HEK293T (cell line): ENCODE measurements around the gene ANKRD52.
"Not testable (repeated sequence)": the region's sequence is repeated elsewhere in the genome, so short reads cannot be mapped to it uniquely, and the experiment has no call there.

Source experiments
- CTCF ChIA-PET: fragments of 350-600 bp; formaldehyde crosslinking; extraction: SDS; loops from one replicate; lab custom pipeline; 2021; ENCODE audit warnings: antibody characterized with exemption, inconsistent platforms; lab: Yijun Ruan, JAX
- POLR2A ChIA-PET: fragments of 350-600 bp; formaldehyde crosslinking; extraction: SDS; loops from one replicate; lab custom pipeline; 2020; ENCODE audit warnings: antibody characterized with exemption, inconsistent platforms; lab: Yijun Ruan, JAX
- DNase-seq: peaks from one replicate; pipeline ENCODE4 v3.0.0; 2012; ENCODE audit warnings: mixed read lengths; ENCODE audit errors: extremely low spot score
- ARNT ChIP-seq: fragments of 450-650 bp; IDR thresholded peaks from 2 replicates; pipeline ENCODE4 v1.6.1; 2017; ENCODE audit warnings: mild to moderate bottlenecking
- BHLHE40 ChIP-seq: fragments of 450-650 bp; IDR thresholded peaks from 2 replicates; pipeline ENCODE4 v1.6.1; 2016; ENCODE audit warnings: mild to moderate bottlenecking, moderate library complexity, borderline replicate concordance
- CTBP1 ChIP-seq: fragments of 450-650 bp; IDR thresholded peaks from 2 replicates; pipeline ENCODE4 v1.6.1; 2016; ENCODE audit warnings: borderline replicate concordance
- ELF4 ChIP-seq: fragments of 450-650 bp; IDR thresholded peaks from 2 replicates; pipeline ENCODE4 v1.6.1; 2017; ENCODE audit warnings: antibody characterized with exemption
- FOXA1 ChIP-seq: fragments of 450-650 bp; IDR thresholded peaks from 2 replicates; pipeline ENCODE4 v1.6.1; 2016; ENCODE audit warnings: mild to moderate bottlenecking
- FOXK2 ChIP-seq: fragments of 450-650 bp; IDR thresholded peaks from 2 replicates; pipeline ENCODE4 v1.6.1; 2016; ENCODE audit warnings: mild to moderate bottlenecking
- FOXM1 ChIP-seq: fragments of 450-650 bp; IDR thresholded peaks from 2 replicates; pipeline ENCODE4 v1.6.1; 2017; ENCODE audit warnings: mild to moderate bottlenecking, borderline replicate concordance
- HDGF ChIP-seq: fragments of 450-650 bp; IDR thresholded peaks from 2 replicates; pipeline ENCODE4 v1.6.1; 2017; ENCODE audit warnings: antibody characterized with exemption, borderline replicate concordance
- L3MBTL2 ChIP-seq: fragments of 450-650 bp; conservative IDR thresholded peaks from 2 replicates; pipeline ENCODE4 v1.6.1; 2016; ENCODE audit warnings: mild to moderate bottlenecking
- LEF1 ChIP-seq: fragments of 450-650 bp; IDR thresholded peaks from 2 replicates; pipeline ENCODE4 v1.6.1; 2017; ENCODE audit warnings: mild to moderate bottlenecking, borderline replicate concordance
- NFRKB ChIP-seq: fragments of 450-650 bp; IDR thresholded peaks from 2 replicates; pipeline ENCODE4 v1.6.1; 2016; ENCODE audit warnings: mild to moderate bottlenecking, moderate library complexity
- PKNOX1 ChIP-seq: fragments of 450-650 bp; IDR thresholded peaks from 2 replicates; pipeline ENCODE4 v1.6.1; 2016
- SP1 ChIP-seq: fragments of 450-650 bp; IDR thresholded peaks from 2 replicates; pipeline ENCODE4 v1.6.1; 2017
- SUZ12 ChIP-seq: fragments of 450-650 bp; IDR thresholded peaks from 2 replicates; pipeline ENCODE4 v1.6.1; 2016; ENCODE audit warnings: mild to moderate bottlenecking
- TARDBP ChIP-seq: fragments of 450-650 bp; IDR thresholded peaks from 2 replicates; pipeline ENCODE4 v1.6.1; 2016
- ZNF384 ChIP-seq: fragments of 450-650 bp; IDR thresholded peaks from 2 replicates; pipeline ENCODE4 v1.6.1; 2016

The ANKRD52 gene

DNA sequence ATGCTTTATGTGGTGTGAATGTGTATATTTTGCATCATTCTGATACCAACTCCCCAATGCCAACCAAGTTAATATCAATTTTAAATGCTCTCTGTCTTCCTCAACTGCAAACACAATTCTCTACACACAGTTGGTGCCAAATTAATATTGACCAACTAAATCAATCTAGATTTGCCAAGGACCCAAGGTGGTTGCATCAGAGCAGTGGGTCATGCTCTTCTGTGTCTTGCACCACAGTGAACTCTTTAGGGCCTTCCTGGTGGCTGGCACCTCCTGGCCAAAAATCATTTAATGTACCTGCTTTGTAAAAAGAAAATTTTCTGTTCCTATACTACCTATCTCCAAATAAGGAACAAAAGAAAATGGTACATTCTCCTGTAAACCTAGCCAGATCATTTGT, 22.7 kb upstream of the ANKRD52 start:
- ChIA-PET POLR2A (no interaction called here), CTCF (no interaction called here)
- DNase-seq: no peak
- TF ChIP-seq LEF1 (no peak), FOXM1 (no peak), FOXK2 (no peak), BHLHE40 (no peak), ELF4 (no peak), NFRKB (no peak), CTBP1 (no peak), FOXA1 (no peak), PKNOX1 (no peak), ARNT (no peak), L3MBTL2 (no peak), SUZ12 (no peak), TARDBP (no peak), HDGF (no peak)

GRCh38 chr12:56278905-56279304, 20.7 kb upstream of the ANKRD52 start:
- no peak for DNase-seq
- POLR2A ChIA-PET: interaction anchor here (1.2 kb wide), 1 partner anchor 12 kb away, joined by 3 read pairs; the partner anchor contains the start of gene COQ10A
- CTCF ChIA-PET: no interaction called here
- TF ChIP-seq PKNOX1 (no peak), HDGF (no peak), TARDBP (no peak), NFRKB (no peak), BHLHE40 (no peak)

DNA sequence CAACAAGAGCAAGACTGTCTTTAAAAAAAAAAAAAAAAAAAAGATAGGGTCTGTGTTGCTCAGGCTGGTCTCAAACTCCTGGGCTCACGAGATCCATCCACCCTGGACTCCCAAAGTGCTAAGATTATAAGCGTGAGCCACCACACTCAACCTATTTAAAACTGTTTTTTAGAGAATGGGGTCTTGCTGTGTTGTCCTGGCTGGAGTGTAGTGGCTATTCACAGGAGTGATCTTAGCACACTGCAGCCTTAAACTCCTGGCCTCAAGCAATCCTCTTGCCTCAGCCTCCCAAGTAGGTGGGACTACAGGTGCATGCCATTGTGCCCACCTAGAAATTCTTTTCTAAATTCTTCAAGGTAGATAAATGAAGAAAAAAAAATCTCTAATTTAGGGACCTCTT, 16.1 kb upstream of the ANKRD52 start:
- TF ChIP-seq SUZ12 (no peak), FOXK2 (no peak)
- no peak for DNase-seq
- POLR2A ChIA-PET: no interaction called here
- CTCF ChIA-PET: no interaction called here

DNA sequence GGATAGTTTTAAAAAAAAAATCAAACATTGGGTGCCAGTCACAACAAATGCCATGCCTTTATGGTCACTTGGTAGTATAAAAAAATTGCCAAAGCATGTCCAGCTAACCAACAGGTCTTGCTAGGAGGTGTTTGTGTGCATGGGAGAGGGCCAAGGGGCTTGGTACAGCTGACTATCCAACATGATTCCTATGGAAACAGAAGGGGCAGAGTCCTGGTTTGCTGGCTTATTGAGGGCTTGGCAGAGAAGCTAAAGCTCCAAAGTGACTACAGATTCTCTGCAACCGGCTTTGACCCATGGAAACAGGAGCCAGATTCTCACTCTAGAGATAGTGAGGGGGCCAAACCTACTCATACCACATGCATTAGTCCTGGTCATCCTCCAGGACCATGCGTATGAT, 14.3 kb upstream of the ANKRD52 start:
- POLR2A ChIA-PET, DNase-seq: not testable (repeated sequence)
- CTCF ChIA-PET: interaction anchor here (0.6 to 1.3 kb wide), 2 partner anchors 14 to 154 kb away, joined by 3 read pairs; partner anchors contain the start of genes ANKRD52 and ZC3H10

GRCh38 chr12:56271031-56271430, 12.8 kb upstream of the ANKRD52 start:
- CTCF ChIA-PET: interaction anchor here (1.3 kb wide), 1 partner anchor 13 kb away, joined by 3 read pairs; the partner anchor contains the start of gene ANKRD52
- POLR2A ChIA-PET: interaction anchor here (3.1 kb wide), 1 partner anchor 13 kb away, joined by 8 read pairs; the partner anchor contains the start of gene ANKRD52
- peak; percentile 45 for DNase-seq
- TF ChIP-seq NFRKB (no peak), TARDBP (no peak)

GRCh38 chr12:56267443-56268071, 9.4 kb upstream of the ANKRD52 start:
- TF ChIP-seq ARNT: no peak
- TF ChIP-seq HDGF: no peak
- no peak for TF ChIP-seq ELF4
- no peak for TF ChIP-seq SP1
- TF ChIP-seq NFRKB: no peak
- TF ChIP-seq FOXA1: no peak
- no peak for TF ChIP-seq TARDBP
- no peak for TF ChIP-seq FOXM1
- no peak for TF ChIP-seq L3MBTL2
- TF ChIP-seq ZNF384: no peak
- no peak for TF ChIP-seq CTBP1
- TF ChIP-seq BHLHE40: no peak
- TF ChIP-seq LEF1: no peak
- no peak for TF ChIP-seq SUZ12
- ChIA-PET POLR2A (interaction anchor here (1.0 to 3.0 kb wide), 10 partner anchors 11 to 197 kb away, joined by 3 to 17 read pairs (median 6); partner anchors contain the start of genes ANKRD52, CNPY2, RNF41 and SMARCC2), CTCF (interaction anchor here (1.0 to 1.2 kb wide), 2 partner anchors 9 to 196 kb away, joined by 3 to 6 read pairs; partner anchors contain the start of gene ANKRD52)
- DNase-seq: no peak

- peak; percentile 92 for DNase-seq
- ChIA-PET POLR2A (interaction anchor here (0.6 to 3.0 kb wide), 15 partner anchors 10 to 204 kb away, joined by 3 to 17 read pairs (median 5); partner anchors contain the start of genes ANKRD52, CNPY2, CS and ESYT1), CTCF (interaction anchor here (0.7 to 1.2 kb wide), 4 partner anchors 8 to 197 kb away, joined by 3 to 6 read pairs (median 3); partner anchors contain the start of genes ANKRD52, CNPY2 and CS)
- TF ChIP-seq L3MBTL2 (peak; percentile 46), HDGF (0 out of 2 replicates have a peak, but pooled peaks have one; percentile 82), NFRKB (no peak)
Observed at GRCh38 chr12:56266693-56267442, 8.7 kb upstream of the ANKRD52 start, which contains the start of gene COQ10A. TSS of gene COQ10A (plus strand) at chr12:56266942. CDS start at chr12:56267119, 177 bp downstream.

- not testable (repeated sequence) for DNase-seq
- CTCF ChIA-PET: interaction anchor here (0.6 to 1.0 kb wide), 4 partner anchors 30 to 66 kb away, joined by 3 to 5 read pairs (median 3); partner anchors contain the start of genes CNPY2 and CS
- POLR2A ChIA-PET: interaction anchor here (0.6 to 3.0 kb wide), 14 partner anchors 9 to 205 kb away, joined by 3 to 17 read pairs (median 6); partner anchors contain the start of genes ANKRD52, CNPY2, CS and ESYT1
Observed at GRCh38 chr12:56266068-56266692, 8.0 kb upstream of the ANKRD52 start.

DNA sequence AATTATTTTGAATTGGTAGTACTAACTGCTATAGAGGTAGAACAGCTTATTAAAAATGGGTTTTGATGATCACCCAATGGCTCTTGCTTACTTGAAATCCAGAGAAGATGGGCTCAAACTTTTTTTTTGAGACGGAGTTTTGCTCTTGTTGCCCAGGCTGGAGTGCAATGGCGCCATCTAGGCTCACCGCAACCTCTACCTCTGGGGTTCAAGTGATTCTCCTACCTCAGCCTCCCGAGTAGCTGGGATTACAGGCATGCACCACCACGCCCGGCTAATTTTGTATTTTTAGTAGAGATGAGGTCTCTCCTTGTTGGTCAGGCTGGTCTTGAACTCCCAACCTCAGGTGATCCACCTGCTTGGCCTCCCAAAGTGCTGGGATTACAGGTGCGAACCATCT, 4.8 kb upstream of the ANKRD52 start:
- POLR2A ChIA-PET, DNase-seq: not testable (repeated sequence)
- CTCF ChIA-PET: interaction anchor here (0.6 to 1.2 kb wide), 2 partner anchors 30 to 140 kb away, joined by 4 read pairs; no protein-coding TSS in a partner anchor
